ENCODE data around the gene TCF25.

GRCh38 chr16:89829630-89830437 is 43.6 kb upstream of the TCF25 start:
- no peak for TF ChIP-seq POLR2A (IDR thresholded peaks at IDR 0.05)
- no peak for TF ChIP-seq CTCF (IDR thresholded peaks at IDR 0.05 in 8 of 11, conservative IDR thresholded peaks at IDR 0.05 in 3 of 11)

Measured in spleen (tissue), 7 donors.